ENCODE results near the gene TBC1D22A. TPM values are rescaled to one million over a fixed set of nuclear protein-coding genes. Genes with fewer than 3 reads are reported as not detected.

Gene TBC1D22A
- total and polyA plus RNA-seq, 4 experiments from 2014 or later = 20.6 to 49.2 (median 36.7) TPM

DNA sequence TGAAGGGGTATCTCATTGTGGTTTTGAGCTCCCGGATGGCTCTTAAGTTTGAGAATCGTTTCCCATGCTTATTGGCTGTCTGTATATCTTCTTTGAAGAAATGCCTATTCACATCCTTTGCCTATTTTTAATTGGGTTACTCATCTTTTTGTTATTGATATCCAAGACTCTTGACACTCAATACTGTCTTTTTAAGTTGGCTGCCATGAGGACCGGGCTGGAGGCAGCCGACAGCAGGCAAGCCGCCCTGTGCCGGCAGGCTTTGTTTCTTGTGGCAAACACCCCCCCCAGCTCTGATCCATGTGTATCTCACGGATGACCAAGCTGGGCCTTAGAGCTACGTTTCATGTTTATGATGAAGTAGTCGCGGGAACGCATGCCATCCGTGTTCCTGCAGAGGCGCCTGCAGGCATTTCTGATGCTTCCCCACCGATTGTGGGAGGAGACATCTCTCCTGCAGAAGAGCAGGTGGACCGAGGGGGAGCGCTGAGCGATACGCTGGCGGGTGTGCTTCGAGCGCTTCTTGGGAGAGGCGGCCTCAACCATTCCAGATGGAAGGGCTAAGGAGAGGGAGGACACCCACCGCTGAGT, 95.8 kb downstream of the TBC1D22A start:
- intact Hi-C loops (cut with micrococcal nuclease) = no loop called here
- DNase-seq = no peak

DNA sequence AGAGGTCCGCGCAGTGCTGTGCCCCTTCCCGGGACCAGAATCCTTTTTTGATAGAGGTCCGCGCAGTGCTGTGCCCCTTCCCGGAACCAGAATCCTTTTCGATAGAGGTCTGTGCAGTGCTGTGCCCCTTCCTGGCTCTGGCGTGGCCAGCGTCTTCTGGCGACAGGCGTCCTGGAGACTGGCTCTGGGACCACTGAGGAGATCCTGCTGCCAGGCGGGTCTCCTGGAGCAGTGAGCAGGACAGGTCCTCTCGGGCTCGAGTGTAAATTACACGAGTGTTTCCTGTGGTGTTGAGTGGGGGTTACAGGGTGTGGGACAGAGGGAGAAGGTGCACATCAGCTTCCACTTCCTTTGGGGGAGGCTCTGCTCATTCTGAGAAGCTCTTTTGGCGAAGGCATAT, 98.1 kb downstream of the TBC1D22A start:
- Mint-ChIP-seq H3K36me3 (peaks cover 28 to 29% of the 10 kb centered on the region in 2 donors), H3K9me3 (no peaks in the 10 kb centered on the region), H3K27ac (no peak overlapping the region), H3K27me3 (no peaks in the 10 kb centered on the region), H3K4me3 (no peak overlapping the region), H3K4me1 (peaks cover 7 to 23% (median 16%) of the 10 kb centered on the region in 4 donors)
- Histone ChIP-seq H3K4me3 (ENCODE audit: low read length in 2 of 2) (no peak overlapping the region), H3K27me3 (ENCODE audit: insufficient read depth, low read length) (no peaks in the 10 kb centered on the region), H3K4me1 (ENCODE audit: insufficient read depth, low read length) (no peaks in the 10 kb centered on the region), H3K36me3 (ENCODE audit: insufficient read depth, low read length) (no peaks in the 10 kb centered on the region), H3K9me3 (ENCODE audit: control insufficient read depth in 1 of 2, low read length in 2 of 2) (no peaks in the 10 kb centered on the region), H3K27ac (ENCODE audit: low read depth, low read length) (no peak overlapping the region)
- intact Hi-C loops (cut with micrococcal nuclease) = no loop called here
- CTCF ChIA-PET (ENCODE audit: partially characterized antibody) = no interaction called here
- POLR2A ChIA-PET (ENCODE audit: partially characterized antibody) = no interaction called here
- no peak for DNase-seq

More for the DNA sequence above, 95.8 kb downstream of the TBC1D22A start:
- Mint-ChIP-seq H3K4me1 (peaks cover 17 to 42% (median 29%) of the 10 kb centered on the region in 4 donors), H3K36me3 (peaks cover 17 to 19% of the 10 kb centered on the region in 2 donors), H3K27ac (peak overlapping the region in 1 of 7 donors; percentile 35), H3K4me3 (no peak overlapping the region), H3K27me3 (no peaks in the 10 kb centered on the region), H3K9me3 (no peaks in the 10 kb centered on the region)
- Histone ChIP-seq H3K27ac (ENCODE audit: low read depth, low read length) (no peak overlapping the region), H3K4me3 (ENCODE audit: low read length in 2 of 2) (no peak overlapping the region), H3K4me1 (ENCODE audit: insufficient read depth, low read length) (peaks cover 6% of the 10 kb centered on the region), H3K27me3 (ENCODE audit: insufficient read depth, low read length) (no peaks in the 10 kb centered on the region), H3K9me3 (ENCODE audit: control insufficient read depth in 1 of 2, low read length in 2 of 2) (no peaks in the 10 kb centered on the region), H3K36me3 (ENCODE audit: insufficient read depth, low read length) (no peaks in the 10 kb centered on the region)
- CTCF ChIA-PET (ENCODE audit: partially characterized antibody) = no interaction called here
- POLR2A ChIA-PET (ENCODE audit: partially characterized antibody) = no interaction called here

DNA sequence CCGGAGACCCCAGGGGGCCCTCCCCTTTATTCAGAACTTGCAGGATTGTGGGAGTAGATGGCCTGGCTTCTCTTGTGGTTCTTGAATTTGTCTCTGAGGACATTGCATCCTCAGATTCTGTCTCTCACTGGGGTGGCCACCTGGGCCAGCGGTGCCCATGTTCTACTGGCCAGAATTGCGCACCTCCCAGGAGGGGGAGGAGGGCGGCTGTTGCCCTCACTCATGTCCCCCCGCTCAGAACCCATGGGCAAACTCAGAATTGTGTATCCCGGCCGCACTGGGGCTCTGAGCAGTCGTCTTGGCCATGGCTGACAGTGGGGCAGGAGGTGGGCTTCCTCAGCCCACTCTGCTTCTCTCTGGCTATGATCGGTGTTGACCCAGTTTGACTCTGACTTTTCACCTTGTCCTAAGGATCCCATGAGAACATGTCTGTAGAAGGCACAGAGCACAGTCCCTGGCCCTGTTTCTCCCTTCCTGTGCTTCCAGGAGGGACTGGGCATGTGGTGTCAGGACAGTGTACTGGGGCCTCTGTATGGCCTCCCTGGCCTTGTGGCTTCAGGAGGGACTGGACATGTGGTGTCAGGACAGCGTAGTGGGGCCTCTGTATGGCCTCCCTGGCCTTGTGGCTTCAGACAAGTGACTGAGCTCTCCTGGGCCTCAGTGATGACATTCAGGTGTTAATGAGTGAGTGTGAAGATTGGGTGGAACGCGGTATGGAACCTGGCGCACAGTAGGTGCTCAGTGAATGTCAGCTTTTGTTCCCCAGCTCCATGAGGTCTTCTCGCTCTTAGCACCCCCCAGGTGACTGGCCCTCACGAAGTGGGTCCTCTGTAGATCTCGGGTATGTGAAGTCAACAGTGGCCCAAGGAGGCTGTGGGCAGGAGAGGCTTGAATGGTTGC, 99.3 kb downstream of the TBC1D22A start:
- no peaks in the 10 kb centered on the region for H3K27me3 ChIP-seq (ENCODE audit: insufficient read depth, low read length)
- DNase-seq = no peak
- no peaks in the 10 kb centered on the region for H3K9me3 ChIP-seq (ENCODE audit: control insufficient read depth in 1 of 2, low read length in 2 of 2)
- Mint-ChIP-seq H3K27ac (peak overlapping the region in 2 of 7 donors; percentile 30 to 46), H3K4me3 (no peak overlapping the region), H3K27me3 (no peaks in the 10 kb centered on the region), H3K4me1 (peaks cover 4 to 18% (median 11%) of the 10 kb centered on the region in 4 donors), H3K9me3 (peaks cover 0 to 2% (median 0%) of the 10 kb centered on the region in 8 donors), H3K36me3 (peaks cover 34 to 35% of the 10 kb centered on the region in 2 donors)
- CTCF ChIA-PET (ENCODE audit: partially characterized antibody) = no interaction called here
- no peaks in the 10 kb centered on the region for H3K4me1 ChIP-seq (ENCODE audit: insufficient read depth, low read length)
- intact Hi-C loops (cut with micrococcal nuclease) = no loop called here
- no peak overlapping the region for H3K4me3 ChIP-seq (ENCODE audit: low read length in 2 of 2)
- H3K36me3 ChIP-seq (ENCODE audit: insufficient read depth, low read length) = no peaks in the 10 kb centered on the region
- POLR2A ChIA-PET (ENCODE audit: partially characterized antibody) = no interaction called here
- no peak overlapping the region for H3K27ac ChIP-seq (ENCODE audit: low read depth, low read length)

DNA sequence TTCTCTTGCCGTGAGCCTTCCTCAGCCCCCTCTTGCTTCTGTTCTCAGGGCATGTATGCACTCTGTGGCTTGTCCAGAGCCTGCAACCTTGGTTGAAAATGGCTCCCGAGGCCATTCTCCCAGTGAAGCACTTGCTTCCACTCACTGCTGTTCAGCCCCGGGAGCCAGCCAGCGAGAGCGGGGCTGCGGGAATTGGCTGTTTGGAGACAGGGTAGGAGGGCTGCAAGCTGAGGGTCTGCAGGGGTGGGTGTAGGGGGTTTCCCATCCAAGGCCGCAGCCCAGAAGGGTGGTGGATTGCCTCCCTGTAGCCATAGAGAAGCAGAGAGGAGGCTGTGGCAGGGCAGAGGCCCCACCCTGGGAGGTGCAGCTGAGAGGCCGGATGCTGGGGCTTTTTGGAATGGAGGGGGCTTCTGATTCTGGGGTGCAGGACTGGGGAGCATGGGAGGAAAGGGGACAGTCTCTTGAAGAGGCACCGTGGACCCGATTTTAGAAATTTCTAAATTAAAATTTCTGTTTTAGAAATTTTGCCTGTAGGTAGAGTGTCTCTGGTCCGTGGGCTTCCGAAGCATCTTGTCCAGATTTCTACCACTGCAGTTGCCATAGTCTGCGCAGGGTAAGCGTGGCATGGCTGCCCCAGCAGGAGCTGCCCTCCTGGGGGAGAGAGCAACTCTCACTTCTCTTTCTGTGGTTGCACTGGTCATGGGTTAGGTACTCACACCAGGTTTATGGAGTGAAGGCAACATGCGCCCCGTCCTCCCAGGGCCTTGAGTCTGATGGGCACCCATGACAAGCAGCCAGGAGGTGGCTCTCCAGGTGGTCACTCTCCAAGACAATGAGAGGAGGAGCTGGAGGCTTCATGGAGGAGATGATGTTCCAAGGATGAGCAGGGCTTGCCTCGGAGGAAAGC, 100.2 kb downstream of the TBC1D22A start:
- H3K4me1 ChIP-seq (ENCODE audit: insufficient read depth, low read length) = no peaks in the 10 kb centered on the region
- no peaks in the 10 kb centered on the region for H3K36me3 ChIP-seq (ENCODE audit: insufficient read depth, low read length)
- no peak overlapping the region for H3K27ac ChIP-seq (ENCODE audit: low read depth, low read length)
- Mint-ChIP-seq H3K27me3 (no peaks in the 10 kb centered on the region), H3K4me1 (peaks cover 4 to 18% (median 12%) of the 10 kb centered on the region in 4 donors), H3K27ac (peak overlapping the region in 2 of 7 donors; percentile 5 to 46), H3K4me3 (no peak overlapping the region), H3K36me3 (peaks cover 39 to 45% of the 10 kb centered on the region in 2 donors), H3K9me3 (peaks cover 0 to 5% (median 0%) of the 10 kb centered on the region in 8 donors)
- intact Hi-C loops (cut with micrococcal nuclease) = no loop called here
- ChIA-PET CTCF (ENCODE audit: partially characterized antibody) (no interaction called here), POLR2A (ENCODE audit: partially characterized antibody) (no interaction called here)
- H3K27me3 ChIP-seq (ENCODE audit: insufficient read depth, low read length) = no peaks in the 10 kb centered on the region
- DNase-seq = no peak
- H3K4me3 ChIP-seq (ENCODE audit: low read length in 2 of 2) = no peak overlapping the region
- no peaks in the 10 kb centered on the region for H3K9me3 ChIP-seq (ENCODE audit: control insufficient read depth in 1 of 2, low read length in 2 of 2)

DNA sequence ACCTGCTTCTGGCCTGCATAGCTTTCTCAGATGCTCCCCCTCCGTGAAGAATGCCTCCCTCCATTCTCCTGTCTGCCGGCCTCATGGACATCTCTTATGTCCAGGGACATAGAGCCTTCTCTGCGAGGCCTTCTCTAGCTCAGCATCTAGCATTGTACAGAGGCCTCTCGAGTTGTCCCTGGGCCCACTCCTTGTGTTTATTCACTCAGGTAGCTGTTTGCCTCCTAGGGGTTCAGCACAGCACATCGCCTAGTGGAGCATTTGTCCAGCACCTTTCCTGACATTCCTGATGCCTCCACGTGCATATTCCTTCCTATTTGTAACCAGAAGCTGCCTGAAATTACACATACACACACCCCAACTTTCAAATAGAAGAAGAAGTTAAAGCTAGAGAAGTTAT, 101.3 kb downstream of the TBC1D22A start:
- Mint-ChIP-seq H3K27me3 (no peaks in the 10 kb centered on the region), H3K4me3 (no peak overlapping the region), H3K4me1 (peaks cover 4 to 15% (median 12%) of the 10 kb centered on the region in 4 donors), H3K27ac (peak overlapping the region in 2 of 7 donors; percentile 27 to 63), H3K9me3 (peaks cover 0 to 8% (median under 1%) of the 10 kb centered on the region in 8 donors), H3K36me3 (peaks cover 45 to 55% of the 10 kb centered on the region in 2 donors)
- ChIA-PET POLR2A (ENCODE audit: partially characterized antibody) (no interaction called here), CTCF (ENCODE audit: partially characterized antibody) (no interaction called here)
- Histone ChIP-seq H3K27ac (ENCODE audit: low read depth, low read length) (no peak overlapping the region), H3K9me3 (ENCODE audit: control insufficient read depth in 1 of 2, low read length in 2 of 2) (no peaks in the 10 kb centered on the region), H3K4me1 (ENCODE audit: insufficient read depth, low read length) (no peaks in the 10 kb centered on the region), H3K27me3 (ENCODE audit: insufficient read depth, low read length) (no peaks in the 10 kb centered on the region), H3K36me3 (ENCODE audit: insufficient read depth, low read length) (no peaks in the 10 kb centered on the region), H3K4me3 (ENCODE audit: low read length in 2 of 2) (no peak overlapping the region)
- no peak for DNase-seq
- intact Hi-C loops (cut with micrococcal nuclease) = no loop called here

DNA sequence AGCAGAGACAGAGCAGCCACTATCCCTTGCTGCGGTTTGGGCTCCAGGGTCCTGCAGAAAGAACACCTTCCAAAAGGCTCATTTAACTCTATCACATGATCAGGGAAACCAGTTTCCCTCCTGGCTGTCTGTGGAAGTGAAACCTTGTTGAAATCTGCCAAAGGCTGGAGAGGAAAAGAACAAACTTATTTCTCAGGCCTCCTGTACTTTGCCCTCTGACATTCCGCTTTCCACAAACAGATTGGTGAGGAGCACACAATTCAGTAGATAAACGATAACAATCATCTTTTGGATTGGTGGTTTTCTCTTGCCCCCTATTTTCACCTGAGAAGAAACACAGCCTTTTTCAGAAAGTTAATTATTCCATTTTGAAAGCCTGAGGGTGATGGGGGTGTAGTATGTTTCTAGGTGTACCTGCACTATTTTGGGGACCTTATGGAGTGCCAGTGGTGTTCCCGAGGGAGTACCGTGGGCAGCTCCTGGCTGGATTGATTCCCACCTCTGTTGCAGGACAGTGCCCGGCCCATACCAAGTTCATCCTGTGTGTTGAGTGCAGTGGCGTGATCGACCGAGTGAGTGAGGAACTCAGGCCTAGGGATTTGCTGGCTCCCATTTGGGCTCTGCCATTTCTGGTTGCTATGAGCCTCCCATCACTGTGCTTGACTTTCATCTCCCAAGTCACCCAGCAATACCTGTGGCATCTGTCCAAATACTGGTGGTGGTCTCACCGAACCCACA, 102.0 kb downstream of the TBC1D22A start:
- peaks cover 0 to 11% (median 3%) of the 10 kb centered on the region in 8 donors for H3K9me3 Mint-ChIP-seq
- DNase-seq = no peak
- no peaks in the 10 kb centered on the region for H3K9me3 ChIP-seq (ENCODE audit: control insufficient read depth in 1 of 2, low read length in 2 of 2)
- intact Hi-C loops (cut with micrococcal nuclease) = no loop called here
- H3K4me1 ChIP-seq (ENCODE audit: insufficient read depth, low read length) = no peaks in the 10 kb centered on the region
- ChIA-PET POLR2A (ENCODE audit: partially characterized antibody) (no interaction called here), CTCF (ENCODE audit: partially characterized antibody) (no interaction called here)
- no peak overlapping the region for H3K4me3 ChIP-seq (ENCODE audit: low read length in 2 of 2)
- H3K36me3 ChIP-seq (ENCODE audit: insufficient read depth, low read length) = no peaks in the 10 kb centered on the region
- no peaks in the 10 kb centered on the region for H3K27me3 ChIP-seq (ENCODE audit: insufficient read depth, low read length)
- no peak overlapping the region for H3K4me3 Mint-ChIP-seq
- no peak overlapping the region for H3K27ac Mint-ChIP-seq
- peaks cover 4 to 15% (median 12%) of the 10 kb centered on the region in 4 donors for H3K4me1 Mint-ChIP-seq
- H3K36me3 Mint-ChIP-seq = peaks cover 50 to 62% of the 10 kb centered on the region in 2 donors
- no peak overlapping the region for H3K27ac ChIP-seq (ENCODE audit: low read depth, low read length)
- no peaks in the 10 kb centered on the region for H3K27me3 Mint-ChIP-seq

All from CD4-positive, alpha-beta memory T cell (primary cell).